ENCODE measurements around the gene AMY2A. TPM values are rescaled to one million over a fixed set of nuclear protein-coding genes. Genes with fewer than 3 reads are reported as not detected.
"Not testable (repeated sequence)": the region's sequence is repeated elsewhere in the genome, so short reads cannot be mapped to it uniquely, and the experiment has no call there.

Gene AMY2A
- total RNA-seq, 1 donor from 2014 or later, result not detected

DNA sequence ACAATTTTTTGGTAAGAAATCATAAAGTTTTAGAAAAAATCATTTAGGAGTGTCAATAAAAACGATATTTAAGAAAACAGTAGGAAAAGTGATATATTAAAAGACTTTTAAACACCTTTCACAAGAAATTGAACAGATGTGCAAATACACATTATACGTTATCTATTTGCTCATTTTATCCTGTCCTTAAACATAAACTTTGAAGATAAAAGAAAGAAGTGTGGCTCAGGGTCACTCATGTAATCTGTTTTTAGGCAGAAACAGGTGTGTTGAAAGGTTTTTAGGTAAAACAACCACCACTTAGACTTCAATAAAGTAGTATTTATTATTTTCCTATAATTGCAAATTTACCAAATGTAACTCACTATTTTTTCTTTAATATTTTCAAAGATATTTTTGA is 32.7 kb upstream of the AMY2A start:
- H3K27ac ChIP-seq, result no peak overlapping the region
- no peak overlapping the region for H3K4me3 ChIP-seq
- TF ChIP-seq, protein P1, sequence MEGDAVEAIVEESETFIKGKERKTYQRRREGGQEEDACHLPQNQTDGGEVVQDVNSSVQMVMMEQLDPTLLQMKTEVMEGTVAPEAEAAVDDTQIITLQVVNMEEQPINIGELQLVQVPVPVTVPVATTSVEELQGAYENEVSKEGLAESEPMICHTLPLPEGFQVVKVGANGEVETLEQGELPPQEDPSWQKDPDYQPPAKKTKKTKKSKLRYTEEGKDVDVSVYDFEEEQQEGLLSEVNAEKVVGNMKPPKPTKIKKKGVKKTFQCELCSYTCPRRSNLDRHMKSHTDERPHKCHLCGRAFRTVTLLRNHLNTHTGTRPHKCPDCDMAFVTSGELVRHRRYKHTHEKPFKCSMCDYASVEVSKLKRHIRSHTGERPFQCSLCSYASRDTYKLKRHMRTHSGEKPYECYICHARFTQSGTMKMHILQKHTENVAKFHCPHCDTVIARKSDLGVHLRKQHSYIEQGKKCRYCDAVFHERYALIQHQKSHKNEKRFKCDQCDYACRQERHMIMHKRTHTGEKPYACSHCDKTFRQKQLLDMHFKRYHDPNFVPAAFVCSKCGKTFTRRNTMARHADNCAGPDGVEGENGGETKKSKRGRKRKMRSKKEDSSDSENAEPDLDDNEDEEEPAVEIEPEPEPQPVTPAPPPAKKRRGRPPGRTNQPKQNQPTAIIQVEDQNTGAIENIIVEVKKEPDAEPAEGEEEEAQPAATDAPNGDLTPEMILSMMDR (IDR thresholded peaks at IDR 0.05), result no peak
- no peak for TF ChIP-seq POLR2A (IDR thresholded peaks at IDR 0.05)
- TF ChIP-seq POLR2AphosphoS5 (IDR thresholded peaks at IDR 0.05; ENCODE audit: insufficient read depth in 1 of 2, low read depth in 1 of 2), result no peak

DNA sequence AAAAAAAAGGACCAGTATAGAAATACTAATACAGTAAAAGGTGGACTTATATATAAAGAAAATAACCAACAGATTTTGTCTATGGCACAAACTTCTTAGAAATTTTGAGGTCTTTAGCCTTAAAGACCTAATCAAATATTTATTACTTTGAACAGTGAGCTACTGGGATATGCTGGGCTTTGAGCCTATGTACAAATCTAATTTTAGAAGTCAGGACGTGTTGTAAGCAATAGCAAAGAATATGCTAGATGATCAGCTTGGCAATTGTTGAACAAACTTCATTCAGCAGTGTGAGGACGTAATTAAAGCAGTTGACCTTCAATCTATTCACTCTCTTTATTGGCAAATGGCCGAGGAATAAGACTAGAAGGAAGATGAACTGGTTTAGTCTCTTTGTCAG is 14.5 kb upstream of the AMY2A start:
- H3K4me1 ChIP-seq; H3K27me3 ChIP-seq; H3K27ac ChIP-seq; DNase-seq (ENCODE audit: extremely low spot score in 2 of 2); H3K9me3 ChIP-seq; H3K4me3 ChIP-seq; H3K36me3 ChIP-seq; intact Hi-C loops (cut with DNase I): not testable (repeated sequence)

More for the DNA sequence above, 32.7 kb upstream of the AMY2A start:
- Histone ChIP-seq H3K4me1 (no peaks in the 10 kb centered on the region), H3K9me3 (no peaks in the 10 kb centered on the region), H3K27me3 (no peaks in the 10 kb centered on the region), H3K36me3 (no peaks in the 10 kb centered on the region)
- intact Hi-C loops (cut with DNase I), result no loop called here
- DNase-seq (ENCODE audit: extremely low spot score in 2 of 2), result no peak

DNA sequence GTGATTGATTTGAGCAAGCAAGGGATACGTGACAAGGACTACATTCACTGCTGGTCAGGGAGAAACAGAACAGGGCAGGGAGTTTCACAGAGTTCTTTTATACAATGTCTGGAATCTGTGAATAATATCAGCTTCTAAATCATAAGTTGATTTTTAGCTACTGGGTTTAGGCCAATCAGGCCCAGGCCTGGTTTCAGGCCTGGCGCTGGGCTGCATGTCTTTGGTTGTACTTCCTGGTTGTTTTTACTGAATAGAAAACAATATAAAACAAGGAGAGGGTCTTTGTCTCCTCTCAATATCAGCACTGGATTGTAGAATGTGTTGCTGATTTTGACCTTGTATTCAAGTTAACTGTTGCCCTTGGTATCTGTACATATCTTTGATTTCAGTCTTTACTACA is 865 bp upstream of the AMY2A start:
- no peaks in the 10 kb centered on the region for H3K36me3 ChIP-seq
- no peaks in the 10 kb centered on the region for H3K9me3 ChIP-seq
- intact Hi-C loops (cut with DNase I), result no loop called here
- H3K27ac ChIP-seq, result no peak overlapping the region
- H3K4me3 ChIP-seq, result no peak overlapping the region
- no peak for DNase-seq (ENCODE audit: extremely low spot score in 2 of 2)
- TF ChIP-seq, protein P1 (IDR thresholded peaks at IDR 0.05), result no peak
- no peaks in the 10 kb centered on the region for H3K4me1 ChIP-seq
- H3K27me3 ChIP-seq, result no peaks in the 10 kb centered on the region

GRCh38 chr1:103627436-103627835 is 10.2 kb downstream of the AMY2A start:
- H3K27ac ChIP-seq; DNase-seq (ENCODE audit: extremely low spot score in 2 of 2); intact Hi-C loops (cut with DNase I): not testable (repeated sequence)

DNA sequence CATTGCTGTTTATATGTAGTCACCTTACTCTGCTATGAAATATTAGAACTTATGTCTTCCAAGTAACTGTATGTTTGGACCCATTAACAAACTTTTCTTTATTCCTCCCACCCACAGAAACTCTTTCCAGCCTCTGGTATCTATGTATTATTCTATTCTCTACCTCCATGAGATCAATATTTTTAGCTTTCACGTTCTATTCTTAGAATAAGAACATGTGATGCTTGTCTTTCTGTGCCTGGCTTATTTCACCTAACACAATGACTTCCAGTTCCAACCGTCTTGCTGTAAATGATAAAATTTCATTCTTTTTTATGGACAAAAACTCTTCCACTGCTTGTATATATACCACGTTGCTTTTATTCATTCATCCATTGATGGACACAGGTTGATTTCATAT is 24.0 kb downstream of the AMY2A start:
- H3K27me3 ChIP-seq; H3K4me1 ChIP-seq; H3K27ac ChIP-seq; H3K36me3 ChIP-seq; H3K4me3 ChIP-seq; H3K9me3 ChIP-seq; intact Hi-C loops (cut with DNase I); DNase-seq (ENCODE audit: extremely low spot score in 2 of 2): not testable (repeated sequence)

More at GRCh38 chr1:103627436-103627835, 10.2 kb downstream of the AMY2A start:
- H3K4me3 ChIP-seq, H3K4me1 ChIP-seq, H3K27me3 ChIP-seq, H3K36me3 ChIP-seq, H3K9me3 ChIP-seq: not testable (repeated sequence)

DNA sequence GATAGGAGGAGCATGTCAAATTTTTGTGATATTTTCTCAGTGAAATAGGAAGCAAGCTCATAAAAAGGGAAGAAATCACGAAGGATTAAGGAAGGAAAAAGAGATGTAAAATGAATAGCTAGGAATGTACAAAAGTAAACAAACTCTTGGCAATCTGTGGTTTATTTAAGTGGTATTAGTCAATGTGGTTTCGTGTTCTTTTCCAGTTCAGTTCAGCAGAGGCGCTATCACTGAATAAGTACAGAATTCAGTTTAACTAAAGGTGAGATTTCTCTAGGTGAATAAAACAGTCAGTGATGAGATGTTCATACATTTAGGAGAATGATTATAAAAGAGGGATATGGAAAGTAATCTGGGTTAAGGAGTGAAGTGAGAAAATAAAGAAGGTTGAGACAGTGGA is 26.7 kb downstream of the AMY2A start:
- DNase-seq (ENCODE audit: extremely low spot score in 2 of 2); H3K27ac ChIP-seq; H3K36me3 ChIP-seq; H3K4me3 ChIP-seq; H3K27me3 ChIP-seq; intact Hi-C loops (cut with DNase I); H3K4me1 ChIP-seq; H3K9me3 ChIP-seq: not testable (repeated sequence)

GRCh38 chr1:103650305-103650704 is 33.1 kb downstream of the AMY2A start:
- intact Hi-C loops (cut with DNase I); H3K27me3 ChIP-seq; H3K27ac ChIP-seq; H3K4me3 ChIP-seq; H3K36me3 ChIP-seq; DNase-seq (ENCODE audit: extremely low spot score in 2 of 2); H3K4me1 ChIP-seq; H3K9me3 ChIP-seq: not testable (repeated sequence)

DNA sequence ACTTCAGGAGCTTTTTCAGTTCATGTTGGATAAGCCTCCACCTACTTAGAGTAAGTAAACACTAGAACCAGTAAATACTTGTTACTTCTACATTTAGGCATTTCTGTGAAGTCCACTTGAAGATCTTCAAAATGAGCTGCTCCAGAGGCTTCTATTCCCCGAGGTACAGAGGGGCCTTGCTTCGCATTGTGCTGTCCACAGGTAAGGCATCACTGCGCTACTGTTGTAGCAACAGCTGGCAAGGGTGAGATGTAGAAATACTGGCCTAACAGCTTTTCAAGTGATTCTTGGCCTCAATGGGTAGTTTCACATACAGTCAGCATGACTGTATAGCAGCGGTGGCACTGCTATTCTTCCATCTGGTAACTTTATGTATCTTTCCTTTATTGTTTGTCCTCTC is 33.7 kb downstream of the AMY2A start:
- DNase-seq (ENCODE audit: extremely low spot score in 2 of 2); H3K4me1 ChIP-seq; H3K4me3 ChIP-seq; H3K9me3 ChIP-seq; H3K27ac ChIP-seq; intact Hi-C loops (cut with DNase I); H3K27me3 ChIP-seq; H3K36me3 ChIP-seq: not testable (repeated sequence)

GRCh38 chr1:103654133-103654532 is 36.9 kb downstream of the AMY2A start:
- intact Hi-C loops (cut with DNase I); H3K27ac ChIP-seq; H3K27me3 ChIP-seq; H3K9me3 ChIP-seq; DNase-seq (ENCODE audit: extremely low spot score in 2 of 2); H3K36me3 ChIP-seq; H3K4me1 ChIP-seq; H3K4me3 ChIP-seq: not testable (repeated sequence)

GRCh38 chr1:103655460-103655859 is 38.2 kb downstream of the AMY2A start, which contains the start of gene AMY1A:
AMY1A (plus strand) TSS chr1:103655760; CDS start chr1:103656331, 571 bp downstream.
- H3K4me3 ChIP-seq; DNase-seq (ENCODE audit: extremely low spot score in 2 of 2); H3K36me3 ChIP-seq; H3K9me3 ChIP-seq; H3K27ac ChIP-seq; H3K4me1 ChIP-seq; H3K27me3 ChIP-seq; intact Hi-C loops (cut with DNase I): not testable (repeated sequence)
